Measurements from ENCODE around the gene C19orf12. TPM values are rescaled to one million over a fixed set of nuclear protein-coding genes. Genes with fewer than 3 reads are reported as not detected.
"Not testable (repeated sequence)": the region's sequence is repeated elsewhere in the genome, so short reads cannot be mapped to it uniquely, and the experiment has no call there.

C19orf12 gene
- polyA plus RNA-seq, 3 donors = 22.4 to 33.5 (median 27.6) TPM

DNA sequence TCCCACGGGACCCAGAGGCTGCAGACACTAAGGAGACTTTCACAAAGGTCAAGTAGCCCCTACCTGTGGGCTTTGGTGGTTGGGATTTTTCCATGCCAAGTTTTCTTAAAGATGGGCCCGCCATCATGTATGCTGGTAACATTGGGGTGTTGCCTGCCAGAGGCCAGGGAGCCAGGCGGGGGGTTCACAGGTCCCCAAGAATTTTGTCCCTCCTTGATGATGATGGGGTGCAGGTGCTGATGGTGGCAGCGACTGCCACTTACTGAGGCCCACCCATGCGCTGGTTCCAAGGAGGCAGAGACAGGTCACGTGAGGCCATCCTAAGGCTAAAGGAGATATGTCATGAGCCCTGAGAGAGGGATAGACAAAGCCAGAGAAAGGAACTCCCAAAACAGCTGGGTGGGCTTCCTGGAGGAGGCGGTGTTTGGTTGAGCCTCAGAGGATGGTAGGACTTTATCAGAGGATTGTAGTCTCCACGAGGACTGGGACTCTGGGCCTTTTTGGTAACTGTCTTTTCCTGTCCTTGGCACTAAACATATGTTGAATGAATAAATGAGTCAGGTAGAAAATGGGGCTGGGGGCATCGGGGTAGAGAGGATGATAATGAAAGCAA is 35.4 kb downstream of the C19orf12 start:
- DNase-seq = no peak

DNA sequence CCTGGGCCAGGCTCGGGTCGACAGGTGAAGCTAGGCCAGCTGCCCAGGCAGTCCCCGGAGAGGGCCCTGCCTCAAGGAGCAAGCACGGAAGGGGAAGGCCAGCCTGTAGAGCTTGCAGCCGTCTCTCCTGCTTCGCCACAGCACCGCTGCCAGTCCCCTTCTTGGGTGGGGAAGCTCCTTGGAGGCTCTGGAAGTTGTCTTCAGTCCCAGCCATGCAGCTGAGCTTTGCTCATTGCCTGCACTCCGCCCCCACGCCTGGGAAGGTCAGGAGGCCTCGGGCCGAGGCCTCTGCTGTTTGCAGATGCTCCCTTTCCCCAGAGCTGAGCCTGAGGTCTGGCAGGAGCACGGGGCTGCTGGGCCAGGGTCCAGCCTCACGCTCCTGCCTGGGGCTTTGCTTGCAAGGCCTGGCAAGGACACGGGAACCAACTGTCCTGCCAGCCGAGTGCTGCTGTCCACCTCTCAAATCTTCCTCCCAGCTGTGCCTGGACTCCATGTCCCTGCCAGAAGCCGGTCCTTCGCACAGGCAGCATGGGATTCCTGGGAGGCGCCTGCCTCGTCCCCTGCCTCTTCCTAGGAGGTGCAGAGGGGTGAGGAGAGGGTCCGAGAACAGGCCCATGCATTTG is 36.5 kb downstream of the C19orf12 start:
- no peak for DNase-seq

DNA sequence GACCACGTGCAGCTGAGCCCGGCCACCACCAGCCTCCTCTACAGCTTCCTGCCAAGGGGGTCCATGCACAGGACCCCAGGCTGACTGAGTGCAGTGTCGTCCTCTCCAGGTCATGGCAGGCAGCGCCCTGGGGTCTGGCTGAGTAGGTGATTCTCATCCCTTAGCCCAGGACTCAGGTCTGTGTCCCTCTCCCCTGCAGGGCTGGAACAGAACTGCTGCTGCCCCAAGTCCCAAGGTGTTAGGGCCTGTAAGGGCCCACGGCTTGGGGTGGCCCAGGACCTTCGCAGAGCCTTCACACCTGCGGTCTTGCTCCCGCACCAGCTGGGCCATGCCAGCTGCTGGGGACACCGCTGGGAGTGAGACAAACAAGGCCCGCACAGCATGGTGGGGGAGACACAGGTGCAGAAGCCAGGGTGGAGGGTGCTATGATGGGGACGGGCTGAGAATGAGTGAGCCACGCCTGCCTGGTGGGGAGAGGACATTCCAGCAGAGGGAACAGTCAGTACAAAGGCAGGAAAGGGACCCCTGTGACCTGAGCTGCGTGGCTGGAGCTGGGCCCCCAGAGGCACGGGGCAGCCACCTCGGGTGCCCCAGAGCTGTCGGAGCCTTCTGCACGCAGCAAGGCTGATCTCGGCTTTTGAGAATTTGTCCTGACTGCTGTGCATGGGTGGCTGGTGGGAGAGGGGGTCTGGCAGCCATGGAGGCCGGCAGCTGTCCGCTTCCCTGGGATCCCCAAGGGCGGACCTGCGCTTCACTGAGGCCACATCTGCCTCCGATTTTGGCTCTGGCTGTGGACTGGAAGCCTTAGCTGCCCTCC is 37.9 kb downstream of the C19orf12 start:
- DNase-seq = no peak

DNA sequence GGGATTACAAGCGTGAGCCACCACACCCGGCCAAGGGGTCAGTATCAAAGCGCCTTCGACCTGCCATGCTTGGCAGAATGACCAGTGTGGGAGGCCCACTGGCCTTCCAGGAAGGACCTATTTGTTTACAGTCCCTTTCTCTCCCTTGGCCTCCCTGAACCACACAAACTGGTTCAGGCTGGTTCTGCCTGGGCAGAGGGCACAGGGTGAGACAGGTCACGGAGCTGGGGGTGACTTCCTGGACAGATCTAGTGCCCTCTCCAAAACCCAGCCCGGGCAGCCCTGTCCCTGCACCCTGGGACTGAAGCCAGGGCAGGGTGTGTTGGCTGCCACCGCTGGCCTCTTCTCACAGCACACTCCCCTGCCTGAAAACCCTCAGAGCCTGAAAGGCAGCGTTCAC is 38.5 kb downstream of the C19orf12 start:
- no peak for DNase-seq

DNA sequence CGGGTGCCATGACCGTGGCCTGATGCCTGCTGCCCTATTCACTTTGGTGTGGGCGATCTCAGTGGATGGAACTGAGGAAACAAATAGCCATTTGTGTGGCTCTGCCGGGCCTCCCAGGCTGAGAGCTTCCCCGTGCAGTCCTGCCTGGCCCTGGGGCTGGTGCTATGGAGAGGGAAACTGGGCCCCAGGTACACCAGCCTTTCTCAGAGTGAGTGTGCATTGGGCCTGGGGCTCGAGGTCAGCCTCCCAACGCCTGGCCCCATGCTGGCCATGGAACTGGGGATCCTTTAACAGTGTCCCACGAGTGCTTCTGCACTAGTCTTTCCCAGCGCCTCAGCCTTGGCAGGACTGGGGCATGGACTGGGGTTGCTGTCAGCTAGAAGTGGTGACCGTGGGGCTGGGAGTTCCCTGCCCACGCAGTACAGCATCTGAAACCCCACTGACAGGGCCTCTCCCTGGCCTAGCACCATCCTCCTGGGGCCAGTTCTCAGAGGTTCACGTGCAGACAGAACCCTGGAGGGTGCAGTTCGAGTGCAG is 39.3 kb downstream of the C19orf12 start:
- DNase-seq = no peak

DNA sequence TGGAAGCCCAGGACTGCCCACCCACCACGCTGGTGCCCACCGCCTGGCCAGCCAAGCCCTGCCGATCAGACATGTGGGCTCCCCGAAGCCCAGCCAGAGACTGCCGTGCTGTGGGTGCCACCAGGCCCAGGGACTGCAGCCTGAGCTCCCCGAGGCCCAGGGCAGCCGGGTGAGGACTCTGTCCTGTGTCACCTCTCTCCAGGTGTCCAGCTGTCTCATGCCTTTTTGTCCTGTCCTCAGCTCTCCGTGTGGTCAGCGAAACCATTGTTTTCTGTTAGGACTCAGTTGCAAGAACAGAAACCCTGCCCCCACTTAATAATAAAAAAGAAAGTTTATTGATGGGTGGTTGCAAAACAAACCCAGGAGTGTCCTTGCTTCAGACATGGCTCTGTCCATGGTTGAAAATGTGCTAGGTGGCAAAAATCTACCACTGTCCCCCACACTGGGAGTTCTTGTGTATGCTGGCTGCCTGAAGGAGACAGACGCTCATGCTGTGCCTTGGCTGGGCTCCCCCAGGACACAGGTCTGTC is 39.9 kb downstream of the C19orf12 start:
- DNase-seq = no peak

DNA sequence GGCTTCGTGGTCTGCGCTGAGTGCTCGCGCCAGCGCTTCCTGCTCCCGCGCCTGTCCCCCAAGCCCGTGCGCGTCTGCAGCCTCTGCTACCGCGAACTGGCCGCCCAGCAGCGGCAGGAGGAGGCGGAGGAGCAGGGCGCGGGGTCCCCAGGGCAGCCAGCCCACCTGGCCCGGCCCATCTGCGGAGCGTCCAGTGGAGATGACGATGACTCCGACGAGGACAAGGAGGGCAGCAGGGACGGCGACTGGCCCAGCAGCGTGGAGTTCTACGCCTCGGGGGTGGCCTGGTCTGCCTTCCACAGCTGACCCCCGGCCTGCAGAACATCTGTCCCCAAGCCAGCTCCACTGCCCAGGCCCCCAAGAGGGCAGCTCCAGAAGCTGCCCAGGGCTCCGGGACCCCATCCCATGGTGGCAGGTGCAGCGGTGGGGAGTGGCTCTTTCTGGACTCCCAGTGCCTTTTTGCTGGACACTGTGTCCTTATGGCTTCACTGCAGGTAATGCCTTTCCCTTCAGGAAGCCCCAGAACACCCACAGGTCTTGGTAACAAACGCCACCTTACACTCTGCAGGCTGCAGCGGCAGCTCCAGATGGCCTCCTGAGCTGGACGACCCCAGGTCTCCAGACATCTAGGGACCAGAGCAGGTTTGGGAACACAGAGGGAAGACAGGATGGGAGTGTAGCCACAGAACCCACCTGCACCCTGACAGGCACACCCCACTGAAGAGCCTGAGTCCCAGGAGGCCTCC is 40.5 kb downstream of the C19orf12 start:
- DNase-seq = no peak

DNA sequence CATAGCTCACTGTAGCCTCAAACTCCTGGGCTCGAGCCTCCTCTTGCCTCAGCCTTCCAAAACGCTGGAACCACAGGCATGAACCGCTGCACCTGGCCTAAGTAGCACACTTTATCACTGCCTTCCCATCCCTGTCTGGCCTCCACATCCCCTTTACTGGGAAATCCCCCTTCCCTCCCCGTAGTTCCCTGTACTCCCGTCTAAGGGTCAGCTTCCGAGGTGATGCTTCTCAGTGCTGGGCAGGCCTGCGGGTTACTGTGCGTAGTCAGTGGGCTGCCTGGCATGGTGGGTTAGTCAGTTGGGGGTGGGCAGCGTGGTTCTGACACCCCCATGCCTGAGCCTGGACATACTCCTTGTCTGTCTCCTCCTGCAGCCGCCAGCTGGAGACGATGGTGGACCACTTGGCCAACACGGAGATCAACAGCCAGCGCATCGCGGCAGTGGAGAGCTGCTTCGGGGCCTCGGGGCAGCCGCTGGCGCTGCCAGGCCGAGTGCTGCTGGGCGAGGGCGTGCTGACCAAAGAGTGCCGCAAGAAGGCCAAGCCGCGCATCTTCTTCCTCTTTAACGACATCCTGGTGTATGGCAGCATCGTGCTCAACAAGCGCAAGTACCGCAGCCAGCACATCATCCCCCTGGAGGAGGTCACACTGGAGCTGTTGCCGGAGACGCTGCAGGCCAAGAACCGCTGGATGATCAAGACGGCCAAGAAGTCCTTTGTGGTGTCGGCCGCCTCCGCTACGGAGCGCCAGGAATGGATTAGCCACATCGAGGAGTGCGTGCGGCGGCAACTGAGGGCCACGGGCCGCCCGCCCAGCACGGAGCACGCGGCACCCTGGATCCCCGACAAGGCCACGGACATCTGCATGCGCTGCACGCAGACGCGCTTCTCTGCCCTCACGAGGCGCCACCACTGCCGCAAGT is 41.4 kb downstream of the C19orf12 start:
- DNase-seq = no peak

DNA sequence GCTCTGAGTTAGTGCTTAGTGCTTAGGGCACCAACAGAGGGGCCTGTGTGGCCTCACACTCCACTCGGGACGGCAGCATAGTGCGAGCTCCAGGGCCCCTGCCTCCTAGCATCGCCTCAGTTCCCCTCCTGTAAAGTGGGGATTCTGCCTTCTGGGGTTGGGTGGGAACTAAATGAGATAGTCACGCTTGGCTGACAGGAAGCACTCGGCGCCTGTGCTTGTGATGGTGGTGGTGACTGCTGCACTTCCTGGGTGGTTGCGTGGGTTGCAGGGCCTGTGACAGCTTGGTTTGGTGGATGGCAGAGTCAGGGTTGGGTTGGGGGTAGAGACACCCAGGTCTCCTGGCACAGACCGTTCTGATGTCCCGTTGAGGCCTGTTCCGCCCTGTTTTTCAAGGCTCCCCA is 42.1 kb downstream of the C19orf12 start:
- no peak for DNase-seq

DNA sequence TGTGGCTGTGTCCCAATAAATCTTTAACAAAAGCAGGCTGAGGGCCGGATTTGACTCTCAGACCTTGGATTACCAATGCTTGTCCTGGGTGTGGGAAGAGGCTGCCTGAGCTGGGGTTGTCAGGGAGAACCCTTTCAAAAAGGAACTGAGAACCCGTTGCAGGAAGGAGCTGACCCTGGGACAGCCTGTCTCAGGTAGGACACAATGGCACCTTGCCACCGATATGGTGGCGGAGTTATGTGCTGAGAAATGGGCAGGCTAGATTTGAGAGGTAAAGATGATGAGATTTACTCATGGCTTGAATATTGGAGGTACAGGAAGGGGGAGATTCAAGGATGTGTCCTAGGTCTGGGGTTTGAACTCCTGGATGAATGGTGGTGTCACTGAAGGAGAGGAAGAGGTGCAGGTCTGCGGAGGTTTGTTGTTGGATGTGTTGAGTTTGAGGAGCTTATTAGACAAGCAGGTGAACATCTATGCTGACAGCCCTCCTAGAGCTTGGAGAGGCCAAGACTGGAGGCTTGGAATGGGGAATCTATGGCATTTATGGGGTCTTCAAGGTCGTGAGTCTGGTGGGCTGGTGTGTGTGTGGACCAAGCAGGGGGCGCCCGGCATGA is 42.6 kb downstream of the C19orf12 start:
- DNase-seq = no peak

DNA sequence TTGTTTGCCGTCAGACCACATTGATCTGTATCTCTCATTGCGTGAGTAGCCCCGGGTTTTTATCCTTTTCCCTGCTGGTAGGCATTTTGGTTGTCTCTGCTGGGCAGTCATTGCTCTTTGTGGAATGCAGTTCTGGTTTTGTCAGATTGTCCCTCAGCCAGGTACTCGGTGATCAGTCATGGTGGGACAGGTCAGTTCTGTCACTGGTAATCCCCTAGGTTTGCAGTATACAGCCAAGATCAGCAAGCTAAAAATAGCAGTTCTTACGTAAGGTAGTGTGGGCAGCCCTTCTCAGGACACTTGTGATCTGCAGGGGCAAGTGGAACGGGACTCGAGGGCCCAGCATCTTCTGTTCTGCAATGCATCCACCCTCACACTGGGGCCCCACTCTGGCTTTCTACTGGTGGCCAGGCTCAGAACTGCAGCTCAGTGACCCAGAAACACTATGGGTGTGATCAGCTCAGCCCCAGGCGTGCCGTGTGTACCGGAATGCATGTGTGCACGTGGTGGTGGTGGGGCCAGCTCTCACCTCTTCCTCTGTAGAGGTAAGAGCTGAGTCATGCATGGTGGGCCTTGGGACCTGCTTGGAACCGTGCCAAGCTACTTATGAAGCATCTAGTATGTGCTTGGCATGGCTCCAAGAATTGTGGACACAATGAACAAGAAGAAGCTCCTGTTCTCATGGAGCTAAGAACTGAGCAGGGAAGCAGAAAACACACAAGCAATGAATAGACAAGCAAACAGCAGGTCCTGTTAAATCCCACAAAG is 43.5 kb downstream of the C19orf12 start:
- DNase-seq = no peak

DNA sequence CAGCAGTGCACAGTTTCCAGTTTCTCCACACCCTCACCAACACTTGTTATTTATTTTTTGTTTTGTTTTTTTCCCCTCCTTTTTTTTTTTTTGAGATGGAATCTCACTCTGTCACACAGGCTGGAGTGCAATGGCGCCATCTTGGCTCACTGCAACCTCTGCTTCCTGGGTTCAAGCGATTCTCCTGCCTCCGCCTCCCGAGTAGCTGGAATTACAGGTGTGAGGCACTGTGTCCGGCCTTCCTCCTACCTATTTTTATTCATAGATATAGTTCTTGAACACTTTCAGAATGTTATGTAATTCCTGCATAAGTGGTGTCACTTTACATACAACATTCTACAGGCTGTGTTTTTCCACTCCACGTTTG is 44.1 kb downstream of the C19orf12 start:
- DNase-seq = not testable (repeated sequence)

DNA sequence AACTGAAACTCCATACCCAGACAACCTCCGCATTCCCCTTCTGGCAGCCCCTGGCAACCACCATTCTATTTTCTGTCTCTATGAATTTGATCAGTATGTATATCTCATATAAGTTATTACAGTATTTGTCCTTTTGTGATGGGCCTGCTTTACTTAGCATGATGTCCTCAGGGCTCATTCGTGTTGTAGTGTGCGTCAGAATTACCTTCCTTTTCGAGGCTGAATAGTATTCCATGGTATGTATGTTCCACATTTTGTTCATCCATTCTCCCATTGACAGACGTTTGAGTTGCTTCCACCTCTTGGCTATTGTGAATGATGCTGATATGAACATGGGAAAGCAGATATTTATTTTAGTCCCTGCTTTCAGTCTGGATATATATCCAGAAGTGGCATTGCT is 44.8 kb downstream of the C19orf12 start:
- DNase-seq = no peak

DNA sequence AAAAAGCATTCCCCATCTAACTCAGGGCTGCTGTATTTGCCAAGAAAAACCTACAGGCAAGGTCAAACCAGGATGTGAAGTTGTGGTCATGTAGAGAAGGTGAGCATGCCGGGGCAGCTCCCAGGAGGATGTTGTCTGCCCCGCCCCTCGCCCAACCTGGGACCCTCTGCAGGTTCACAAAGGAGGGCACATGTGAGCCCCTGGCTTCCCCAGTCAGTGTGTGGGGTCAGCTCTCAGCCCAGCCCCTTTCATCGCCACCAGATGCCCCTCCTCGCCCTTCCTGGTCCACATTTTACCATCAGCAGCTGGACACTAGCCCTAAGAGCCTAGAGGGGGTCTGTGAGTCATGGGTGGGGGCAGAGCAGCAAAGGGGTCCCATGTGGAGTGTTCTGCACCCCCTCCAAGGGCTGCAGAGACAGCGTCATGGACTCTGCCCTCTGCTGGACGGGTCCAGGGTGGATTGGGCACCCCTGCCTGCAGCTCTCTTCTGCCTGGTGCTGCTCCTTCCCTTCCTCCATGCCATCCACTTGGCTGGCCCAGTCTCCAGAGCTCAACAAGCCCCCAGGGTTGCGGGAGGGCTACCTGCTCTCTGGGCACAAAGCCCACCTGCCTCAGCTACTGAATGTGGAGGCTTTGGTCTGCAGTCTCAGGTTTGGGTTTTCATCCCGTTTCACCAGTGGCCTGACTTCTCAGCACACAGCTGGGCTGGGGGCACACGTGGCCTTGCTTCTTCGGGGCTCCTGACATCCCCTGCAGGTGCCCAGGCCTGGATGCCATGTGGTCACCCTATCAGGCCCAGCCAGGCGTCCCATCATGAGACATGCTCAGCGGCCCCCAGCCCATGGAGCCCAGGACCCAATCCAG is 46.1 kb downstream of the C19orf12 start:
- no peak for DNase-seq

DNA sequence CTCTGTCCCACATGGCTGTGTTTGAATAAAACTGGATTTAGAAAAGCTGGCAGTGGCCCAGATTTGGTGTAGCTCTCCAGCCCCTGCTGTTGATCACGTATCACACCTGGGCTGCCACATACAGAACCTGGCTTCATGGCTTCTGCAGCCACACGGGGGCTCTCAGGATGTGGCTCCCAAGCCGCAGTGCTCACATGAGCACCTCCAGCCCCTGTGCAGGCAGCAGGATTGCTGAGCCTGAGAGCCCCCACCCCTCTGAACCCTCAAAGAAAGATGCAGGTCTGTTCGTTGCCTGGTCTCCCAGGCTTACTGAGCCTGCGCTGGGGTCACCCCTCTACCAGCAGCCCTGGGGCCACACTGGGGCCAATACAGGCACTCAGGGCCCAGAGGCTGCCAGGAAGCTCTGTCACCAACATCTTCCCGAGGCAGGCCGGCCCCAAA is 47.1 kb downstream of the C19orf12 start:
- no peak for DNase-seq

DNA sequence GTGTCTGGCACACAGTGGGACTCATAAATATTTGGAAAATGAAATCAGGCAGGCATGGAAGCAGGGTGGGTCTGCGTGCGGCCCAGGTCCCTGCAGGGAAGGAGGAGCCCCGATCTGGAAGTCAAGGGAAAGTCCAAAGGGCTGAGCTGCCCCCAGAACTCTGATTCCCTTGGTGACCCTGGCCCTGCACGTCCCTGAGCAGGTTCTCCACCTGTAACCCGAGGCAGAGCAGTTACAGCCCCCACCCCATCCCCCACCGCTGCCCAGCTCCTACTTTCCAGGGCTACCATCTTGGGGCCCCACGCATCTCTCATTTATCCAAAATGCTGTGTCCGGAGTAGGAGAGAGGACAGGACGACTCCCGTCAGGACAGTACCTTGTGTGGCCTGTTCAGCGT is 47.7 kb downstream of the C19orf12 start:
- no peak for DNase-seq

DNA sequence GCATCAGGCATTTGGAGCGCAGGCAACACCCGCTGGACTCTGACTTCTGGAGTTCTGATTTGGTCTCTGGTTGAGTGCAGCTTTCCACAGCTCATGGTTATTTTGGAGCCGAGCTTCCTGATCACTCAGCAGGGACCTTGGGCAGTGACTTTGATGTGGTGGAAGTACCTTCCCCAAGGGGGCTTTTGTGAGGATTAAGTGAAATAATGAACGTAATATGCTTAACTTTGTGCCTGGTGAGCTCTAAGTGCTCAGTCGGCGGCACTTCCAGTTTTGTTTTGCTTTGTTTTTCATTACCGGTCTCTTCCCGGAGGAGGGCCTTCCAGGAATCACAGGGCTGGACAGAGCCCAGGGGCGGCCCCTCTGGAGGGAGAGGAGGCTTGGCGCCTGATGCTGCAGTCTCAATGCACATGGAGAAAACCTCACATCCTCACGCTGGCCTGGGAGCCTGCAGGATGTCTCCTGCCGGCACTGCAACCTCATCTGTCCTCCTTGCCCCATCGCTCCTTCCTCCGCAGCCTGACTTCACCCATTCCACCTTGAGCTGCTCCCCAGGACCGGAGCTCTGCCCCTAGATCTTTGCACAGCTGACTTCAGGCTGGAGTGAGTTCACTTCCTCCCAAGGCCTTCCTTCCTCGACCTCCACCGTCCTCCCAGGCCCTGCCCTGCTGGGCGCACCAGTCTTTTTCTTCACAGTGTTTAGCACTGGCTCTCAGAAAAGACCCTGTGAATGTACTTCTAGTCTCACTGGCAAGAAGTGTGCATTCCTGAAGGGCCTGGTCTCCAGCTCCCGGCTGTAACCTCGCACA is 48.3 kb downstream of the C19orf12 start:
- no peak for DNase-seq

Data from renal pelvis (tissue), 4 donors.